KMS-11 (cell line): ENCODE measurements around the gene PTPN1.

Experiments used
- H2AFZ ChIP-seq: fragments of 200-600 bp; sonication (generic); 2 replicates; pipeline ENCODE4 v1.6.1; 2016; ENCODE audit warnings: antibody characterized with exemption, mixed run types, low read depth
- H3K27ac ChIP-seq: fragments of 200-600 bp; sonication (generic); 2 replicates; pipeline ENCODE4 v1.6.1; 2016; ENCODE audit warnings: mild to moderate bottlenecking, mixed run types
- H3K27me3 ChIP-seq: fragments of 200-600 bp; sonication (generic); 2 replicates; pipeline ENCODE4 v1.6.1; 2017; ENCODE audit warnings: mild to moderate bottlenecking, low read depth, mixed run types, moderate library complexity; ENCODE audit not compliant: insufficient read depth
- H3K36me3 ChIP-seq: fragments of 200-600 bp; sonication (generic); 2 replicates; pipeline ENCODE4 v1.6.1; 2017; ENCODE audit warnings: mild to moderate bottlenecking, mixed run types; ENCODE audit not compliant: insufficient read depth
- H3K4me1 ChIP-seq: fragments of 200-600 bp; sonication (generic); 2 replicates; pipeline ENCODE4 v1.6.1; 2016; ENCODE audit warnings: mild to moderate bottlenecking, low read depth, mixed run types; ENCODE audit not compliant: poor library complexity, severe bottlenecking
- H3K4me2 ChIP-seq: fragments of 200-600 bp; sonication (generic); 2 replicates; pipeline ENCODE4 v1.7.0; 2016; ENCODE audit warnings: mild to moderate bottlenecking, mixed run types
- H3K4me3 ChIP-seq: fragments of 200-600 bp; sonication (generic); IDR thresholded peaks from 2 replicates; pipeline ENCODE4 v1.6.1; 2017; ENCODE audit warnings: low read depth, low read length, mixed read lengths; ENCODE audit not compliant: insufficient read depth
- H3K79me2 ChIP-seq: fragments of 200-600 bp; sonication (generic); 2 replicates; pipeline ENCODE4 v1.6.1; 2016; ENCODE audit warnings: low read depth, mixed run types; ENCODE audit not compliant: insufficient read depth
- H3K9ac ChIP-seq: fragments of 200-600 bp; sonication (generic); 2 replicates; pipeline ENCODE4 v1.6.1; 2016; ENCODE audit warnings: mild to moderate bottlenecking, mixed run types
- H4K20me1 ChIP-seq: fragments of 200-600 bp; sonication (generic); 2 replicates; pipeline ENCODE4 v1.6.1; 2016; ENCODE audit warnings: mild to moderate bottlenecking, mixed run types; ENCODE audit not compliant: insufficient read depth
- TF ChIP-seq, protein P1 (sequence below): fragments of 200-600 bp; sonication (generic); conservative IDR thresholded peaks from 2 replicates; pipeline ENCODE4 v1.6.1; 2017; ENCODE audit warnings: low read depth, mild to moderate bottlenecking, antibody characterized with exemption, low read length, moderate library complexity, mixed read lengths

The PTPN1 gene

DNA sequence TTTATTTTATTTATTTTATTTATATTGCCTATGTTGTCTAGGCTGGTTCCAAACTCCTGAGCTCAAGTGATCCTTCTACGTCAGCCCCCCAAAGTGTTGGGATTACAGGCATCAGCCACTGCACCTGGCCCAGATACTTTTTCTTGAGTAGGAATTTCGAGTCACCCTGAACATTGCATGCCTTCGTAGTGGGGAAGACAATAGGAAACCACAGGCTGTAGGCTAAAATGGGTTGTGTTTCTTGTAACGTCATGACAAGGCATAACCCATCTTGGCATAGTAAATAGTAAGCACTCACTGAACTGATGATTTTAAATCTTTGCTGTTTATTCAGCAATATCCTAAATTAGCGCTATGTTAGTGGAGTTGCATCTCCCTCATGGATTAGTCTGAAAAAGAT, 34.9 kb downstream of the PTPN1 start:
- Histone ChIP-seq H2AFZ (no peak overlapping the region), H3K4me1 (peaks cover 8% of the 10 kb centered on the region), H3K27me3 (no peaks in the 10 kb centered on the region), H3K4me2 (no peak overlapping the region), H4K20me1 (no peaks in the 10 kb centered on the region), H3K79me2 (no peaks in the 10 kb centered on the region; the same call in 1 of the 2 replicates), H3K4me3 (no peak overlapping the region), H3K9ac (no peak overlapping the region), H3K36me3 (no peaks in the 10 kb centered on the region), H3K27ac (no peak overlapping the region)
- TF ChIP-seq, protein P1, sequence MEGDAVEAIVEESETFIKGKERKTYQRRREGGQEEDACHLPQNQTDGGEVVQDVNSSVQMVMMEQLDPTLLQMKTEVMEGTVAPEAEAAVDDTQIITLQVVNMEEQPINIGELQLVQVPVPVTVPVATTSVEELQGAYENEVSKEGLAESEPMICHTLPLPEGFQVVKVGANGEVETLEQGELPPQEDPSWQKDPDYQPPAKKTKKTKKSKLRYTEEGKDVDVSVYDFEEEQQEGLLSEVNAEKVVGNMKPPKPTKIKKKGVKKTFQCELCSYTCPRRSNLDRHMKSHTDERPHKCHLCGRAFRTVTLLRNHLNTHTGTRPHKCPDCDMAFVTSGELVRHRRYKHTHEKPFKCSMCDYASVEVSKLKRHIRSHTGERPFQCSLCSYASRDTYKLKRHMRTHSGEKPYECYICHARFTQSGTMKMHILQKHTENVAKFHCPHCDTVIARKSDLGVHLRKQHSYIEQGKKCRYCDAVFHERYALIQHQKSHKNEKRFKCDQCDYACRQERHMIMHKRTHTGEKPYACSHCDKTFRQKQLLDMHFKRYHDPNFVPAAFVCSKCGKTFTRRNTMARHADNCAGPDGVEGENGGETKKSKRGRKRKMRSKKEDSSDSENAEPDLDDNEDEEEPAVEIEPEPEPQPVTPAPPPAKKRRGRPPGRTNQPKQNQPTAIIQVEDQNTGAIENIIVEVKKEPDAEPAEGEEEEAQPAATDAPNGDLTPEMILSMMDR: no peak

DNA sequence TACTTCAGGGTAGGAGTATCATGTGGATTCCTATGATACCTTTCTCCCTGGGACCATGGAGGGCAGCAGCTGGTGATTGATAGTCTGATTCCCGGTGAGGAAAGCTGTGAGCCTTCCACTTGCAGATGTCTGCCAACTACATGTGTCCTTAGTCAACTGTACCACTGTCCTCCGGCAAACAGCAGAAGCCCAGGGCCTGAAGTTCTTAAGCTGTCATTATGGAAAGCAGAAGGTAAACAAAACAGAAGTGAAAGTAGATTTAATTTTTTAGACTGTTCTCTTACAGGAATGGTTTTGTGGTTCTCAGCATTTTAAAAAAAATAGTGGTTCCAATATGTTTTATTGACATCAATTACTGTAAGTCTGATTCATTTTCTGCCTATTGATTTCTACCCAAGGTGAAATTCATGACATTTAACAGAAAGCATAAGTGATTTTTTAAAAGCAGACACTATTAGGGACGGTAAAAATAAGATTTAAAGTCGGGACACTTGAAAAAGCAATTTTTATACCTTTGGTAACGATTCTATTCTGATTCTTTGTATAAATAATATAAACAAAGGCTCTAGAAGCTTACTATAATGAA, 36.6 kb downstream of the PTPN1 start:
- TF ChIP-seq, protein P1: no peak
- no peak overlapping the region for H3K4me3 ChIP-seq
- H3K36me3 ChIP-seq: no peaks in the 10 kb centered on the region
- no peaks in the 10 kb centered on the region for H4K20me1 ChIP-seq
- H3K27ac ChIP-seq: no peak overlapping the region
- peaks cover 24% of the 10 kb centered on the region for H3K4me1 ChIP-seq
- no peaks in the 10 kb centered on the region for H3K27me3 ChIP-seq
- no peak overlapping the region for H3K4me2 ChIP-seq
- H3K79me2 ChIP-seq: no peaks in the 10 kb centered on the region
- no peak overlapping the region for H2AFZ ChIP-seq
- H3K9ac ChIP-seq: no peak overlapping the region

DNA sequence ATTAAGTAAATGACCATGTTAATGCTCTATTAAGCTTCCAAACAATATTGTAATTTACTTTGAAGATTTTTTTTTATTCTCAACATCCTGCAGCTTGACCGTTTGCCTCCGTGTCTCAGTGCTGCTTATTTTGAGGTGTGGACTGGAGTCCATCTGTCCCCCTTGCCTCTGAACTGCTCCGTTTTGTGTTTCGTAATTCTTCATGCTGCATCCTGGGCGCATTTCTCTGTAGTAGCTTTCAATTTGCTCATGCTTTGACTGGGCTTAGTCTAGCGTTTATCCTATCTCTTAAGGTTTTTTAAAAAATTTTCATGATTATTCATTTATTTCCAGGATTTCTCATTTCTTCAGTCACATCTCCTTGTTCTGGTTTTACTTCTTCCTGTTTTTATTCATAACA, 37.8 kb downstream of the PTPN1 start:
- no peaks in the 10 kb centered on the region for H3K36me3 ChIP-seq
- no peak overlapping the region for H3K4me2 ChIP-seq
- TF ChIP-seq, protein P1: no peak
- peaks cover 24% of the 10 kb centered on the region for H3K4me1 ChIP-seq
- no peak overlapping the region for H3K27ac ChIP-seq
- no peaks in the 10 kb centered on the region for H3K27me3 ChIP-seq
- H3K79me2 ChIP-seq: no peaks in the 10 kb centered on the region
- no peak overlapping the region for H3K9ac ChIP-seq
- H4K20me1 ChIP-seq: no peaks in the 10 kb centered on the region
- no peak overlapping the region for H2AFZ ChIP-seq
- H3K4me3 ChIP-seq: no peak overlapping the region

DNA sequence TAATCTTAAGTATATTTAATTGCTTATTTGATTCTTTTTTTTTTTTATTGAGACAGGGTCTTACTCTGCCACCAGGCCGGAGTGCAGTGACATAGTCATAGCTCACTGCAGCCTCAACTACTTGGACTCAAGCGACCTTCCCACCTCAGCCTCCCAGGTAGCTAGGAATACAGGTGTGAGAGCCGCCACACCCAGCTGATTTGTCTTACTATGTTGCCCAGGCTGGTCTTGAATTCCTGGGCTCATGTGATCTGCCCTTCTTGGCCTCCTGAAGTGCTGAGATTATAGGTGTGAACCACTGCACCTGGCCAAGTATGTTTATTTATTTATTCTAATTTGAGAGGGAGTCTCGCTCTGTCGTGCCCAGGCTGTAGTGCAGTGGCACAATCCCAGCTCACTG, 38.2 kb downstream of the PTPN1 start:
- H3K4me3 ChIP-seq: no peak overlapping the region
- TF ChIP-seq, protein P1: no peak
- no peak overlapping the region for H3K4me2 ChIP-seq
- H3K27me3 ChIP-seq: no peaks in the 10 kb centered on the region
- no peaks in the 10 kb centered on the region for H3K36me3 ChIP-seq
- H2AFZ ChIP-seq: no peak overlapping the region
- H3K79me2 ChIP-seq: no peaks in the 10 kb centered on the region
- no peak overlapping the region for H3K27ac ChIP-seq
- peaks cover 24% of the 10 kb centered on the region for H3K4me1 ChIP-seq
- H4K20me1 ChIP-seq: no peaks in the 10 kb centered on the region
- H3K9ac ChIP-seq: no peak overlapping the region
